GM23248 (cell line): ENCODE data around the gene ARL10. TPM values are rescaled to one million over a fixed set of nuclear protein-coding genes. Genes with fewer than 3 reads are reported as not detected.

Experiments
- DNase-seq: peaks from one replicate; pipeline ENCODE4 v3.0.0-alpha.2; 2015
- H2AFZ ChIP-seq: fragments of 200-600 bp; sonication (generic); 2 replicates; pipeline ENCODE4 v1.6.1; 2016; ENCODE audit warnings: antibody characterized with exemption
- H3F3A ChIP-seq: fragments of 200-600 bp; sonication (generic); 2 replicates; pipeline ENCODE4 v1.6.1; 2016; ENCODE audit warnings: mild to moderate bottlenecking, antibody characterized with exemption, mixed run types; ENCODE audit not compliant: insufficient read depth
- H3K27ac ChIP-seq: fragments of 200-600 bp; sonication (generic); 2 replicates; pipeline ENCODE4 v1.5.1; 2016; ENCODE audit warnings: mild to moderate bottlenecking
- H3K27me3 ChIP-seq: fragments of 200-600 bp; sonication (generic); replicated peaks from 2 replicates; pipeline ENCODE4 v1.6.1; 2016; ENCODE audit warnings: mild to moderate bottlenecking; ENCODE audit not compliant: insufficient read depth
- H3K36me3 ChIP-seq: fragments of 200-600 bp; sonication (generic); 2 replicates; pipeline ENCODE4 v1.6.1; 2016; ENCODE audit warnings: low read depth, mild to moderate bottlenecking
- H3K4me1 ChIP-seq: fragments of 200-600 bp; sonication (generic); 2 replicates; pipeline ENCODE4 v1.6.1; 2016; ENCODE audit warnings: mild to moderate bottlenecking; ENCODE audit not compliant: insufficient read depth
- H3K4me2 ChIP-seq: fragments of 200-600 bp; sonication (generic); one replicate; pipeline ENCODE4 v1.6.1; 2016; ENCODE audit warnings: mild to moderate bottlenecking; ENCODE audit not compliant: unreplicated experiment
- H3K4me3 ChIP-seq: fragments of 200-600 bp; sonication (generic); 2 replicates; pipeline ENCODE4 v1.5.1; 2016; ENCODE audit warnings: mild to moderate bottlenecking
- H3K79me2 ChIP-seq: fragments of 200-600 bp; sonication (generic); 2 replicates; pipeline ENCODE4 v1.6.1; 2016; ENCODE audit warnings: mild to moderate bottlenecking; ENCODE audit not compliant: insufficient read depth
- H3K9ac ChIP-seq: fragments of 200-600 bp; sonication (generic); 2 replicates; pipeline ENCODE4 v1.6.1; 2016; ENCODE audit warnings: mild to moderate bottlenecking
- H3K9me2 ChIP-seq: fragments of 200-600 bp; sonication (generic); 2 replicates; pipeline ENCODE4 v1.6.1; 2016; ENCODE audit warnings: mixed run types, mild to moderate bottlenecking, moderate library complexity; ENCODE audit not compliant: insufficient read depth
- H3K9me3 ChIP-seq: fragments of 200-600 bp; sonication (generic); one replicate; pipeline ENCODE4 v1.6.1; 2017; ENCODE audit warnings: low read depth
- H4K20me1 ChIP-seq: fragments of 200-600 bp; sonication (generic); 2 replicates; pipeline ENCODE4 v1.6.0; 2016; ENCODE audit not compliant: insufficient read depth
- EZH2 ChIP-seq: fragments of 200-600 bp; sonication (generic); IDR thresholded peaks from 2 replicates; pipeline ENCODE4 v1.6.1; 2018; ENCODE audit warnings: antibody characterized with exemption, mild to moderate bottlenecking; ENCODE audit not compliant: insufficient read depth, poor library complexity, severe bottlenecking
- EZH2phosphoT487 ChIP-seq: fragments of 200-600 bp; sonication (generic); IDR thresholded peaks from 2 replicates; pipeline ENCODE4 v1.6.1; 2018; ENCODE audit warnings: antibody characterized with exemption, moderate library complexity, mild to moderate bottlenecking, low read depth; ENCODE audit not compliant: insufficient read depth
- WGBS, 2 experiments: methylation state at CpG; one replicate each; pipeline ENCODE4 v1.1.6; 2015 to 2017; ENCODE audit warnings: low lambda C conversion rate in 2 of 2, low coverage in 1 of 2; ENCODE audit errors: missing lambda C conversion rate in 2 of 2; 5-methylcytosine and 5-hydroxymethylcytosine counted together
- in situ Hi-C: fragments of 300-500 bp; cut with MboI; formaldehyde crosslinking; loops from 2 replicates; pipeline ENCODE4 v1.15.0; 2020
- polyA plus RNA-seq: library from polyadenylated mRNA; unstranded; fragments of >200 nt; fragmentation: Nextera tagmentation; extraction: Ambion mirVana; gene quantifications from 2 replicates; pipeline ENCODE4 v1.2.1, GENCODE V29; 2016
- total RNA-seq: library from RNA; depleted of rRNA; stranded (reverse); fragments of >200 nt; shearing (Covaris generic); gene quantifications from 2 replicates; pipeline ENCODE4 v1.2.3, GENCODE V29; 2014

The ARL10 gene
- total and polyA plus RNA-seq, 2 experiments from 2014 or later, result 6.7 to 8.3 TPM

- Histone ChIP-seq H3K27ac (no peak overlapping the region), H3K9me2 (no peaks in the 10 kb centered on the region)
- WGBS, 2 experiments, result 100% methylated on average over 3 of the region's 3 CpGs
Measured at GRCh38 chr5:176381979-176382378, 16.7 kb downstream of the ARL10 start.

GRCh38 chr5:176382721-176383120, 17.4 kb downstream of the ARL10 start:
- H3K27ac ChIP-seq, result no peak overlapping the region
- H4K20me1 ChIP-seq, result no peaks in the 10 kb centered on the region
- no peak overlapping the region for H2AFZ ChIP-seq
- in situ Hi-C loops, result no loop called here
- H3K27me3 ChIP-seq, result no peaks in the 10 kb centered on the region
- H3K9me3 ChIP-seq, result no peaks in the 10 kb centered on the region
- peaks cover 15% of the 10 kb centered on the region; the same call in 1 of the 2 replicates for H3K4me1 ChIP-seq
- peaks cover 39% of the 10 kb centered on the region for H3K79me2 ChIP-seq
- DNase-seq, result no peak
- no peak overlapping the region for H3K4me2 ChIP-seq
- TF ChIP-seq EZH2phosphoT487 (no peak), EZH2 (no peak)
- no peaks in the 10 kb centered on the region for H3K9me2 ChIP-seq
- no peak overlapping the region for H3K9ac ChIP-seq
- WGBS, 2 experiments, result 84 to 87% methylated on average over 3 of the region's 3 CpGs
- H3F3A ChIP-seq, result 0 out of 2 replicates have a peak, but pooled peaks cover 11% of the 10 kb centered on the region
- H3K36me3 ChIP-seq, result peaks cover 19% of the 10 kb centered on the region; the same call in 1 of the 2 replicates
- no peak overlapping the region for H3K4me3 ChIP-seq

More at GRCh38 chr5:176381979-176382378, 16.7 kb downstream of the ARL10 start:
- Histone ChIP-seq H3F3A (0 out of 2 replicates have a peak, but pooled peaks cover 11% of the 10 kb centered on the region), H2AFZ (no peak overlapping the region), H3K4me2 (no peak overlapping the region), H3K4me3 (no peak overlapping the region), H3K36me3 (peaks cover 19% of the 10 kb centered on the region; the same call in 1 of the 2 replicates), H4K20me1 (no peaks in the 10 kb centered on the region), H3K9ac (no peak overlapping the region), H3K27me3 (no peaks in the 10 kb centered on the region), H3K9me3 (no peaks in the 10 kb centered on the region), H3K4me1 (peaks cover 11% of the 10 kb centered on the region; the same call in 1 of the 2 replicates), H3K79me2 (peaks cover 31% of the 10 kb centered on the region)
- TF ChIP-seq EZH2phosphoT487 (no peak), EZH2 (no peak)
- DNase-seq, result no peak
- in situ Hi-C loops, result no loop called here

GRCh38 chr5:176383248-176383905, 18.1 kb downstream of the ARL10 start:
- no peak overlapping the region for H3K9ac ChIP-seq
- no peak for TF ChIP-seq EZH2phosphoT487
- no peak for TF ChIP-seq EZH2
- H3K27ac ChIP-seq, result no peak overlapping the region
- H3K4me3 ChIP-seq, result no peak overlapping the region
- H3K9me3 ChIP-seq, result no peaks in the 10 kb centered on the region
- peaks cover 19% of the 10 kb centered on the region; the same call in 1 of the 2 replicates for H3K36me3 ChIP-seq
- peaks cover 15% of the 10 kb centered on the region; the same call in 1 of the 2 replicates for H3K4me1 ChIP-seq
- in situ Hi-C loops, result no loop called here
- peaks cover 45% of the 10 kb centered on the region for H3K79me2 ChIP-seq
- no peaks in the 10 kb centered on the region for H3K9me2 ChIP-seq
- H3K4me2 ChIP-seq, result no peak overlapping the region
- no peak for DNase-seq
- 0 out of 2 replicates have a peak, but pooled peaks cover 11% of the 10 kb centered on the region for H3F3A ChIP-seq
- H4K20me1 ChIP-seq, result no peaks in the 10 kb centered on the region
- 88 to 89% methylated on average over 15 of the region's 15 CpGs for WGBS, 2 experiments
- no peaks in the 10 kb centered on the region for H3K27me3 ChIP-seq
- H2AFZ ChIP-seq, result no peak overlapping the region

GRCh38 chr5:176383961-176384360, 18.7 kb downstream of the ARL10 start:
- Histone ChIP-seq H3K9me3 (no peaks in the 10 kb centered on the region), H4K20me1 (no peaks in the 10 kb centered on the region), H3K9ac (no peak overlapping the region), H3F3A (0 out of 2 replicates have a peak, but pooled peaks cover 11% of the 10 kb centered on the region), H2AFZ (no peak overlapping the region), H3K27me3 (no peaks in the 10 kb centered on the region), H3K36me3 (peaks cover 19% of the 10 kb centered on the region; the same call in 1 of the 2 replicates), H3K4me2 (no peak overlapping the region), H3K9me2 (no peaks in the 10 kb centered on the region), H3K4me1 (peaks cover 15% of the 10 kb centered on the region; the same call in 1 of the 2 replicates), H3K27ac (no peak overlapping the region), H3K79me2 (peaks cover 45% of the 10 kb centered on the region), H3K4me3 (no peak overlapping the region)
- 76 to 83% methylated on average over 9 of the region's 9 CpGs for WGBS, 2 experiments
- DNase-seq, result no peak
- TF ChIP-seq EZH2 (no peak), EZH2phosphoT487 (no peak)
- in situ Hi-C loops, result no loop called here
